ENCODE data around the gene MYLIP.

GRCh38 chr6:16178351-16178750 is 49.5 kb downstream of the MYLIP start:
- TF ChIP-seq POLR2A (IDR thresholded peaks at IDR 0.05): no peak
- TF ChIP-seq CTCF (IDR thresholded peaks at IDR 0.05): no peak
